ENCODE data around the gene KCTD8.

DNA sequence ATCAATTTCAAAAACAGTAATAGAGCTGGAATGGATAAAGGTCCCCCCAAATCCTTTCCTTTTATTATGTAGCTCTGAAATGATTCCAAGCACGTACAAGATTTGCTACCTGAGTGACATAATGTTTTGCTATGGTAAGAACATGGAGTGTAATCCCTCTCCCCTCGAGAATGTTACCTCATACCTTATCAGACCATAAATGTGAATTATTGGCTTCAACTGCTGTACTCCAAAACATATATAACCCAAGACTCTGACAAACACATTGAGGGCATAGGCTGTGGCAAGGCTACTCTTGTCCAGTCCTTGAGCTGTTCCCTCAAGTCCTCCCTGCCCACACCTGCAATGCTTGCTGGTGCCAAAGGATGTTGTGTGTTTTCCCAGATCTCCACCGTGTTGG, 286.9 kb downstream of the KCTD8 start:
- TF ChIP-seq, protein P1, sequence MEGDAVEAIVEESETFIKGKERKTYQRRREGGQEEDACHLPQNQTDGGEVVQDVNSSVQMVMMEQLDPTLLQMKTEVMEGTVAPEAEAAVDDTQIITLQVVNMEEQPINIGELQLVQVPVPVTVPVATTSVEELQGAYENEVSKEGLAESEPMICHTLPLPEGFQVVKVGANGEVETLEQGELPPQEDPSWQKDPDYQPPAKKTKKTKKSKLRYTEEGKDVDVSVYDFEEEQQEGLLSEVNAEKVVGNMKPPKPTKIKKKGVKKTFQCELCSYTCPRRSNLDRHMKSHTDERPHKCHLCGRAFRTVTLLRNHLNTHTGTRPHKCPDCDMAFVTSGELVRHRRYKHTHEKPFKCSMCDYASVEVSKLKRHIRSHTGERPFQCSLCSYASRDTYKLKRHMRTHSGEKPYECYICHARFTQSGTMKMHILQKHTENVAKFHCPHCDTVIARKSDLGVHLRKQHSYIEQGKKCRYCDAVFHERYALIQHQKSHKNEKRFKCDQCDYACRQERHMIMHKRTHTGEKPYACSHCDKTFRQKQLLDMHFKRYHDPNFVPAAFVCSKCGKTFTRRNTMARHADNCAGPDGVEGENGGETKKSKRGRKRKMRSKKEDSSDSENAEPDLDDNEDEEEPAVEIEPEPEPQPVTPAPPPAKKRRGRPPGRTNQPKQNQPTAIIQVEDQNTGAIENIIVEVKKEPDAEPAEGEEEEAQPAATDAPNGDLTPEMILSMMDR (IDR thresholded peaks at IDR 0.05; ENCODE audit: extremely low read depth in 1 of 2, insufficient read depth in 1 of 2, low read depth in 1 of 2, low read length in 2 of 2): no peak
- TF ChIP-seq POLR2AphosphoS5 (IDR thresholded peaks at IDR 0.05; ENCODE audit: insufficient read depth, low read depth, low read length) (no peak), POLR2A (IDR thresholded peaks at IDR 0.05; ENCODE audit: low read depth, low read length) (no peak), EZH2 (IDR thresholded peaks at IDR 0.05; ENCODE audit: borderline replicate concordance, low read depth, low read length, severe bottlenecking) (no peak)
- TF ChIP-seq, protein P2, sequence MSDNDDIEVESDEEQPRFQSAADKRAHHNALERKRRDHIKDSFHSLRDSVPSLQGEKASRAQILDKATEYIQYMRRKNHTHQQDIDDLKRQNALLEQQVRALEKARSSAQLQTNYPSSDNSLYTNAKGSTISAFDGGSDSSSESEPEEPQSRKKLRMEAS (IDR thresholded peaks at IDR 0.05; ENCODE audit: insufficient read depth, insufficient read length): no peak
